Stimulated activated CD4-positive, alpha-beta T cell treated with anti-CD3 and anti-CD28 coated beads, TNF-alpha, amount 100 ng/mL, for 1 hour (primary cell): Measurements from ENCODE around the gene PPP1R13B.

ENCODE experiments used
- DNase-seq, 3 donors: peaks; one replicate each; pipeline ENCODE4 v3.0.0-alpha.2; 2020; ENCODE audit warnings: low read depth in 3 of 3, low spot score in 1 of 3

PPP1R13B gene

DNA sequence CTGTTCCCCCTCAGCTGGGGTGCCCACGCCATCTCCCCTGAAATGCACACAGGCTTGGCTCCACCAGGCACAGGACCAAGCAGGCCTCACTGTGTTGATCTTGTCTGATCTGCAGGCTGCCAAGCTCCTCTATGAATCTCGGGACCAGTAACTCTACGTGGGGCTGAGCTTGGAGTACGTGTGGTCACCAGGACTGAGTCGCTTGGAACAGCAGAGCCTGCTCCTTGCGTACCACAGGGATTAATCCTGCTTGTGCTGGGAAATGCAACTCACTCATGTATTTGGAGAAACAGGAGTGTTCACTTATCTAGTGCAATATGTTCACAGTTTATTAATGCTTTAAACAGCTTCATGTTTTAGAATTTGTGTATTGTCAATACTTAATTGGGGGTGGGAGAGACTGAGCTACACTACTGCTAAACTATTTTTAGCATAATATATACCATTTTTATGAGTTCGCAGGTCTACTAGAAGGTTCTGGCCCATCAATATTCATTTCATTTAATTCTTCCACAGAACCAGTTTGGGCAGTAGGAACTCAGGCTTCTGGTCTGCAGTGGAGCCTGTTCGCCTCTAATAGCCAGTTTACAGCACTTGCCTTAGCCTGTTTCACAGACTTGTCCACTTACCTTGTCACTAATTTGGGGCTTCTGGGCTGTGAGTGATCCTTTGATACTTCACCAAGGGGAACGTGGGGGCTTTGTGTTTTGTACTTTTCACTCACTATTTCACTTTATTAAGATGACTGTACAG is 114.3 kb downstream of the PPP1R13B start:
- DNase-seq: no peak

DNA sequence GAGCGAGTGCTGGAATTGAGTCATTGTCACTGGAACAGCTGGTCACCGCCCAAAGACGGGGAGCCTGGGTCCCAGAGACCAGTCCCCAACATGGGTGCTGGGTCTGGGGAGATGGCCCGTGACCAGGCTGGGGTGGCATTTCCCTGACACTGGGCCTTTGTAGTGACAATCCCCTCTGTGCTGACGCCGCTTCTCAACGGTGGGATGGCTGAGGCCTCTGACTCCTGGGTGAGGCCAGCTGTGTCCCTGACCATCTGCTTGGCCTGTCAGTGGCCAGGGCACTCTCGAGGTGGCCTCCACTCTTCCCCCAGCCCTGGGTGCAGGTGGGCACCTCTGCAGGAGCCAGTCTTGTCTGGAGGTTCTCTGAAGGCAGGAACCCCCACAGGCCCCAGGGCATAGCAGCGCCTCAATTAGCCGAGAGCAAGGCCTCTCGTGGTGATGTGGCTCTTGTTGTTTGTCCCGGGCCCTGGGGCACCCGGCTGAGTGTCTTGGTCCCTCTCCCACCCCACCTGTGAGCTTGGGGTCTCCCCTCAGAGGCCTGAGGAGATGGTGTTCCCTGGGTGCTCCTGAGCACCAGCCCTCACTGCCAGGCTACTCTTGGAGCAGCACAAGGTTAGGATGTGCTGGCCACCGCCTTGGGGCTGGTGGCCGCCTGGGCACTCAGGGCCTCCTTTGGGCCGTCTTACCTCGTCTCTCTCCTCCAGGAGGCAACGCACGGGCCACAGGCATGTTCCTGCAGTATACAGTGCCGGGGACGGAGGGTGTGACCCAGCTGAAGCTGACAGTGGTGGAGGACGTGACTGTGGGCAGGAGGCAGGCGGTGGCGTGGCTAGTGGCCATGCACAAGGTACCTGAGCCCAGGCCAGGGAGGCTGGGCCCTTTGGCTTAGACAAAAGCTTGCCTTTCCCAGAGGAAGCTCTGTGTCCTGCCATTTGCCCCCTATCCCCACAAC is 115.2 kb downstream of the PPP1R13B start:
- DNase-seq: no peak

DNA sequence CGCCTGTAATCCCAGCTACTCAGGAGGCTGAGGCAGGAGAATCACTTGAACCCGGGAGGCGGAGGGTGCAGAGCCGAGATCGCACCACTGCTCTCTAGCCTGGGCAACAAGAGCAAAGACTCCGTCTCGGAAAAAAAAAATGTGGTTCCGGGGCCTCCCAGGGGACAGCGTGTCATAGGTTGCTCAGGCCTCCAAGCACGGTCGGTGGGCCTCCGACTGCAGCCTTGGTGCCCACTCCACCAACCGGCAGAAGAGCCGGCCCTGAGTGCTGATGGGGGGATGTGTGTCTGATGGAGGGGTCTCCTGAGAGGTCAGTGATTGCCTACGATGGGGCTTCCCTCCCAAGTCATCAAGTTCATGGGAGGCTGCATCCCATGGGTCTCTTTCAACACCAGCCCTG is 115.9 kb downstream of the PPP1R13B start:
- no peak for DNase-seq

DNA sequence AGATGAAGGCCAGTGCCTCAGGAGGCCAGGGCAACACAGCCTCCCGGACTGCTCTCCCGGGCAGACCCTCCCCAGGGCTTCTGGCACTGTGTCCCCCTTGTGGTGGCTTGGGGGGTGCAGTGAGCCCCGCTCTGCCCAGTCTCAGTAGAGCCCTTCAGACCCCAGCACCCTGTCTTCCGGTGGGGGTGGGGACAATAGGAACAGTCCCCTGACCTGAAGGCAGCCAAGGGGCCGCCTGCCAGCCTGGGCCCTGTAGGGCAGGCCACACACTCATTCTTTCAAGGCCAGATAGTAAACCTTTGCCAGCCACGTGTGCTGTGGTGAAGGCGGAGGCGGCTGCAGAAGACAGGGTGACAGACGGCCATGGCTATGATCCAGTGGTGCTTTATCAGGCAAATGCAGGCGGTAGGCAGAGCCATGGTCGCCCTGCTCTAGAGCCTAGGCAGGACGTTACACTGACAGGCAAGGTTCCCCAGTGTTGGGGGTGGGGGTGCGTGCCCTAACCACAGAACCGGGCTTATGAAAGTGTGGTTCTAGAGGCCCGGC is 116.8 kb downstream of the PPP1R13B start:
- DNase-seq: no peak

DNA sequence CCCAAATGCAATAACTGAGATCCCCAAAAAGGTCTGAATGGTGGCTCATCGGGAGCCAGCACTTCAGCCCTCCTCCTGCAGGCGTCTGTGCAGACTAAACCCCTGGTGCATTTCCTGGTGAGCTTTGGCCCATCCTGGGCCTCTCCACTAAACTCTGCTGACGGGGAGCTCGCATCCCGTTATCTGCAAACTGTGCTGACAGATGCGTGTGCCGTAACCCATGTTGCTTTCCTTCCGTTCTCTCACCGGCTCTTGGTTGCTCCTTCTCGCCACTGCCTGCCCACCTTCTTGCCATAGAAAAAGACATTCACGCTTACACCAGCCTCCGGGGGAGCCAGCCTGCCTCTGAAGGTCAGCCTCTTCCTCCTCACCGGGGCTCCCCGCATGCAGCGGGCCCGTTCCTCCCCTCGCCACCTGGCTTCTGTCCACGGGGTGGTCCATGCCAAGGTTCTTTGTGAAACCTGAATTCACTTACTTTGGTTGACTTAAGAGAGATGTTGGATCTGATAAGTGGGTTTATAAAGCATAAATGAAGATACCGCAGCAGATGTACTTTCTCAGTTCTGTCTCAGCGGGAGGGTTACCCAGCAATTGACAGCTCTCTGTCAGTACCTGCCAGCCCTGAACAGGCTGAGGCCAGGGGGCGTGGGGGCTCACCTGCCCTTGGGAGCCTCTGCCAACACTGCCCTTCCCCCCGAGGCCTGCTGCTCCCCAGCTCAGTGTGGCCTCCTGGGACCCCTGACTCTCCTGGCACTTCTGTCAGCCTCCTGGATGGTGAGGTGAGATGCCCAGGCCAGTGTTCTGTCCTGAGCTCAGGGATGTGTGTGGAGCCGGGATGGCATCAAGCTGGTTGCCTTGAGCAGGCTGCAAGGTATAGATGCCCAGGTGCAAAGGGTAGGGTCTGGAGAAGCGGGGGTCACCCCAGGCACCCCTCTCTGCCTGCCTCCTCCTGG is 117.6 kb downstream of the PPP1R13B start:
- no peak for DNase-seq

DNA sequence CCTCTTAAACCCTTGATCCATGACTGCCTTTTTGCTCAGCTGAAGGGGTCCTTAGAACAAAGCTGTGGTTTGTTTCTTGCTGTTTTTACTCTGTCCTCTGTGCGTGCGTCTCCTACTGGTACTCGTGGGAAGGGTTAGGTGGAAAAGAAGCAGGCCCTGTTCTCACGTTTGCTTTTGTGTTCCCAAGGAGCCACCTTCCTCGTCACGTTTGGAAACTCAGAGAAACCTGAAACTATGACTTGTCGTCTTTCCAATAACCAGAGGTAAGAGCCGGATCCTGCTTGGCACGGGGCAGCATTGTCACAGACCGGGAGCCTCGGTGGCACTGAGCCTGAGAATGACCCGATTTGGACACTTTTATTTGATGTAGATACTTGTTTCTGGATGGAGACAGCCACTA is 118.7 kb downstream of the PPP1R13B start:
- DNase-seq: no peak

DNA sequence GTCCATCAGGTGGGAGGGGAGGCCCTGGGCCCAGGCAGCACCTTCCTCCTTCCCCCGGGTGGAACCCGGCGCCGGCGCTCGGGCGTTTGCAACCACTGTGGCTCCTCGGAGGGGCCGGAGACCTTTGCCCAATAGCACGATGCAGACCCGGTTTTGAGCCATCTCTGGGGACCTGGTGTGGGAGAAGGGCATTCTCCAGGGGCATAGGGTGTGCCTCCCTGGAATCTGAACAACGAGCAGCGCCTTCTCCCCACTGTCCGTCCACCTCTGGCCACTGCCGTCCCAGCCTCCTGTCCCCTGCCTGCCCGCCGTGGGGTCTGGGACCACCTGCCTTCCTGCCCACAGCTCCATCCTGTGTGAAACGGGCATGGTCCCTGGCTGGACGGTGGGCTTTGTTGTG is 119.2 kb downstream of the PPP1R13B start:
- no peak for DNase-seq

DNA sequence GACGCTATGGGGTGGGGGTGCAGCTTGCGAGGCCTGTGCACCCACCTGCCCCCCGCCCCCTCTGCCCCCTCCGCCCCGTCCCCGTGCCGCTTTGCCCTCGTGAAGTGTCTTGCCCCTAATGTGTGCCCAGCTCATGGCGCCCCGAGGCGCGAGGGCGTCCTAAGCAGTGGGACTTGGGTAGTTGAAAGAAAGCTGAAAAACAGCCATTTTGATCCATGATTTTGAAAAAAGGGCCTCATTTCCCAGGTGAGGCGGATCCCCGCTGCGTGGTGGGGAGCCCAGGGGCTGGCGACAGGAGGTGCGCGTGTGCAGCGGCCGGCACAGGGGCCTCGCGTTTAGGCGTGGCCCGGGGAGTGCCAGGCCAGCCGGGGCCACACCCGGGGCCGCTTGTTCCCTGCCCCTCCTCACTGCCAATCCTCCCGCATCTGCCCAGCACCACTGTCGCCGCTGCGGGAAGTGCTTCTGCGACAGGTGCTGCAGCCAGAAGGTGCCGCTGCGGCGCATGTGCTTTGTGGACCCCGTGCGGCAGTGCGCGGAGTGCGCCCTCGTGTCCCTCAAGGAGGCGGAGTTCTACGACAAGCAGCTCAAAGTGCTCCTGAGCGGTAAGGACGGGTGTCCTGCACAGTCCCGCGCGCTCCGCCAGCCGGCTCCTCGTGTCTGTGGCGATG is 119.9 kb downstream of the PPP1R13B start:
- DNase-seq: no peak

DNA sequence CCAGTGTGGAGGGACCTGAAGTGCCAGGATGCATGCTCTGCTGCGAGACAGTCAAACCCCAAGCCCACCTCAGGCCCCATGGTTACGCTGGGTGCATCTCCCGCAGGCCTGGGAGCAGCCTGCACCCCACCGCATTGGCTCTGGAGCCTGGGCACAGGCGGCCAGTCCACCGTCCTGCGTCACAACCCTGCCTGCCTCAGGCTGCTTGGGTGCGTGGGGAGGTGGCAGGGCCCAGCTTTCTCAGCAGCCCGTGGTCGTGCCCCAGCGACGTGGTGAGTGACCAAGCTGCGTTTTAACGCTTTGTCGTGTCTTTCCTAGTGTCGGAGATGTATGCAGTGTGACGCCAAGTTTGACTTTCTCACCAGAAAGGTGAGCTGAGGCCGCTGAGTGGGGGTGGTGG is 120.9 kb downstream of the PPP1R13B start:
- no peak for DNase-seq

DNA sequence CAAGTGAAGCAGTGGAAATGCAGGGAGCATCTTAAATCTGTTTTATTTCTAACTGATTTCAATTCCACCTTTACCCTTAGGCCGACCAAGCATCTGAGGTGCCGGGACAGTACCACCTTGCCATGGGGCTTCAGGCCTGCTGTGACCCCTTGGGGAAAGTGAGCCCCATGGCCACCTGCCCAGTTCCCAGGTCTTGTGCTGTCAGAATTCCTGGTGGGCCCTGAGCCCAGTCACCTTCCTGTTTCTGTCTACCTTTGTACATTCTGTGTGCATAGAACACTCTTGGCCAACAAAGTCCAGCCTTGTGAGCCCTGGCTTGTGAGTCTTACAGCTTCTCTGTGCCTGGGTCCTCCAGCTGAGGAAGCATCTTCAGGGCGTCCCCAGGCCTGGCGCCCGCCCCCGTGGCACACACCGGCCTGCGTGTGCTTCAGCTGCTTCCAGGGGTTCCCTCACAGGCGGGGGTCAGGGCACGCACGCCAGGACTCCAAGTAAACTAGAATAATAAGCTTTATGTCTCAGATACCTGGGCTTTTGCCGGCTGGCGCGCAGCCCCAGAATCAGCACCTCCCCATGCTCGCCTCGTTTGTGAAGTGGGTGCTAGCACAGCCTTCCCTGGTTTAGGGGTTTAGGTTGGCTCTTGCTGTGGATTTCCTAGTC is 121.5 kb downstream of the PPP1R13B start:
- no peak for DNase-seq

DNA sequence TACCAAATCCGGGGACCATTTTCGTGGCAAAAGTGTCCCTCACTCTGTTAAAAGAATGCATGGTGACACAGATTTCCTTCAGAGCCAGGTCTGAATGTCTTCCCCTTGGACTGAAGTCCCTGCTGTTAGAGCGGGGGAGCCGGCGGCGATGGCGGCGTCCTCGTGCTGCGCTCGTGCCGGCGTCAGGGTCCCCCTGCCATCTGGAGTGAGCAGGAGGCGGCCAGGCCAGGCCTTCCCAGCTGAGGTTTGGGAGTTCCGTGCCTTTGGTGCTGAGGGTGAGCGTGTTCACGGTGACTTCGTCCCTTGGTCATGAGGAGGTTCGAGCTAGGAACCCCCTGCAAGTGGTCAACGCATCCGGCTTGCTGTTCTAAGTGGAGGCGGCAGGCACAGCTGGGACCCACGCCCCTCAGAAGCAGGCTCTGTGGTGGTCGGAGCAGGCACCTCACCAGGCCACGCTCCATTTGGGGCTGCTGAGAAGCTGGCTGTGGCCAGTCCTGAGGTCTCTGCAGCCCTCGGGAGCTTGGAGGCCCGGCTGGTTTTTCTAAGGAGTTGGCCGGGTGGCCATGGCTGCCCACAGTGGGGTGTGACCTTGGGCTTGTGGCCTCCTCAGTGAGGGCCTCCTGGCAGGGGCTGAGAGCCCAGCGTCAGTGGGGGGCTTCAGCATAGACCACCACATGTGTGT is 122.2 kb downstream of the PPP1R13B start:
- no peak for DNase-seq

DNA sequence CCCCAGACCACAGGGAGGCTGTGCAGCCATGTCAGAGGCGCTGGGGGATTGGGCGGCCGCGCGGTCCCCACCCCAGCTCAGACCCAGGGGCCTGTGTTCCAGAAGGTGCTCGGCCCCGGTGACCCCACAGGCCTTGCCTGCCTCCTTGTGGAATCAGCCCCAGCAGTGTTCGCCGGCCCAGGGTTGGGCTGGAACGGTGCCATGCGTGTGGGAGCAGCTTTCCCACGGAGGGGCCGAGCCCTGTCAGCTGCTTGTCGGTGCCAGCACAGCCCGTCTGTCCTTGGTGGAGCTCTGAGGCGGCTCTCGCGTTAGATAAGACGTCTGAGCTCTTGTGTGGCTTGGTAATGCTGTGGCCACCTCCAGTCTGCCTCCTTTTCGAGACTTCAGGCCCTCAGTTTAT is 123.3 kb downstream of the PPP1R13B start:
- no peak for DNase-seq

DNA sequence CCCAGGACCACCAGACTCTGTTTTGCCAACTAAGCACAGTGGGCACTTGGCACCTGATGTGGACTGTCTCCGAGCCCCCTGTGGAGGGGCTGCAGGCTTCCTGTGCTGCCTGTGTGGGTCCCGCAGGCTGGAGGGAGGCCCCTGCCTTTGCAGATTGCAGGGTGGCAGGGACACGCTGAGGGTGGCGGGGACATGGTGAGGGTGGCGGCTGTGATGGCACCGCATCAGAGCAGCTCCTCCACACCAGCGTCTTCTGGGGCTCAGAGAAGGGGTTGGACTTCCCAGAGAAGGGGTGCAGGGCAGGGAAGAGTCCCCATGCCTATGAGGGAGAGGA is 123.7 kb downstream of the PPP1R13B start:
- no peak for DNase-seq

DNA sequence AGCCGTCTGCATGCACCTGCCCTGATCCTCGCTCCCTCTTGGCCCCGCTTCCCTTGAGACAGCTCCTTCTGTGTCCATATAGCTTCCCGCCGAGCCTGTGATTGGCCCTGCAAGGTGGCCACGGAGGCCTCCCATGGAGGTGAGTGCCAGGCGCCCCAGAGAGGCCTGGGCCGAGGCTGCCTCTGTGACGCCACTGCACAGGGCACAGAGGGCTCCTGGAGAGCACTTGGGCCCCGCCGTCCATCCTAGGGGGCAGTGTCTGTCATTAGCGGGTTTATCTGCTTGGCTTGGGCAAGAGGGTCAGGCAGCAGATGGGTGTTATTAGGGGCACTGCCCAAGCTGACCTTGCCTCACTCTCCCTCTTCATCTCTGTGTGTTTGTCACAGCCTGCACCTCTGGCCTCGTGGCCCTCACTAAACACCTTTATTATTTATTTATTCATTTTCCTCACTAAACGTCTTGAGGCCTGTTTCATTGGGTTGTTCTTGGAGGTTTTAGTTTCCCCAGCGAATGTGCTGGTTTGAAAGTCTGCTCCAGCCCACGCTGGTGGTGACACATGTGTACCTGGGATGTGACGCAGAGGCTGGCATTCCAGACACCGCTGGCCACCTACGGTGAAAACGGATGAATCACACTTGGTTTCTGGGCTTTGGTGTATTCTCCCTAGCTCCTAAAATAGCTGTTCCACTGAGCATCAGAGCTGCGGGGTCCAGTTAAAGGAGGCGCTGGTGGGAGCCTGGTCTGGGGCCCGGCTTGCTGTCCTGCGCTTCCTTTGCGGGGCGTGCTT is 125.8 kb downstream of the PPP1R13B start:
- DNase-seq: no peak

DNA sequence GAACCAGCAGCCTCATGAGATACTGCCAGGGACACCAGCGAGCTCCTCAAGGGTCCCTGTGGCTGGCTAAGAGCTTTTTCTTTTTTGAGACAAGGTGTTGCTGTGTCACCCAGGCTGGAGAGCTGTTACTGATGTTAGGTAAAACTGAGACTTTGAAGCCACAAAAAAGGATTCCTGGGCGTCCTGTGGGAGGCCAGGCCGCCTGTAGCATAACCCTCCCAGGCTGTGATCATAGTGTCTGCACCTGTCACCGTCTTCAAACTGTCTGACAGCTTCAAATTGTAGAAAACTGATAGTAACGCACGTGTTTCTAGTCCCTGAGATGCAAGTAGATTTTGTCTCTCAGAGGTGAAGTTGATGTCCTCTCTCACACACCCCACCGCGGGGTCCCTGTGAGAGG is 127.6 kb downstream of the PPP1R13B start:
- DNase-seq: no peak

DNA sequence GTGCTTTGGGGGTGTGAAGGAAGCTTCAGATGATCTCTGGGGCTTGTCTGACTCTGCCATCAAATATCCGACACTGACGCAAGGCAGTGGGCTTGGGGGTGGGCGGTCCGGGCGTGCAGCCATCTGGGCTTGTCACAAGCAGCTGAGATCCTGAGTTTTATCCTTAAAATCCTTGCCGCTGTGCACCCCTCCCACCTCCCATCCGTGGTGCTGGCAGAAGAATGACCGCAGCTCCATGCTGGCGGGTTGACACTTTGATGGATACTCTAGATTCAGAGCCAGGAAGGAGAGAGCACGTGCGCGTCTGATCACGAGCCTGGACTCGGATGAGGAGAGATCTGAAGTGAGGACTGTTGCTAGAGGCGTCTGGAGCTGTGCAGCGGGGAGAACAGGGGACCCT is 128.8 kb downstream of the PPP1R13B start:
- no peak for DNase-seq

DNA sequence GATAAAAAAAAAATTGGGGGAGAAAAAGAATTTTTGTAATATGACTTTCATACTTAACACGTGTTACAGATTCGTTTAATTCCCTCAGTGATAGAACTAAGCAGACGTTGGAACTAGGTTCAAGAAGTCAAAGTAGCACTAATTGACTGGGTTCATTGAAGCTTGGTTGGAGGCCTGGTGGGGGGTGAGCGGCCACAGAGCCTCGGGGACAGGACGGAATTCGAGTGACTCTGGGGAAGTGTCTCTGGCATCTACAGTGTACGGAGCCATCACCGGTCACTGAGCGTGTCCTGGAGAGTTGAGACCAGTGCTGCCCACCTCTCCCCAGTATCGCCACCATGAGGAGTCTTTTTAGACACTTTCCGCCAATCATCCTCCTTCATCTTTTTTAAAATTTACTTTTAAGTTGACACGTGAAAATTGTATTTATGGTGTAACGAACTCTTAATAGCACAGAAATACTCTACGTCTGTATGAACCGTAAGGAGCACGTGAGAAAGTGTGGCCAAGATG is 130.4 kb downstream of the PPP1R13B start:
- DNase-seq: no peak

DNA sequence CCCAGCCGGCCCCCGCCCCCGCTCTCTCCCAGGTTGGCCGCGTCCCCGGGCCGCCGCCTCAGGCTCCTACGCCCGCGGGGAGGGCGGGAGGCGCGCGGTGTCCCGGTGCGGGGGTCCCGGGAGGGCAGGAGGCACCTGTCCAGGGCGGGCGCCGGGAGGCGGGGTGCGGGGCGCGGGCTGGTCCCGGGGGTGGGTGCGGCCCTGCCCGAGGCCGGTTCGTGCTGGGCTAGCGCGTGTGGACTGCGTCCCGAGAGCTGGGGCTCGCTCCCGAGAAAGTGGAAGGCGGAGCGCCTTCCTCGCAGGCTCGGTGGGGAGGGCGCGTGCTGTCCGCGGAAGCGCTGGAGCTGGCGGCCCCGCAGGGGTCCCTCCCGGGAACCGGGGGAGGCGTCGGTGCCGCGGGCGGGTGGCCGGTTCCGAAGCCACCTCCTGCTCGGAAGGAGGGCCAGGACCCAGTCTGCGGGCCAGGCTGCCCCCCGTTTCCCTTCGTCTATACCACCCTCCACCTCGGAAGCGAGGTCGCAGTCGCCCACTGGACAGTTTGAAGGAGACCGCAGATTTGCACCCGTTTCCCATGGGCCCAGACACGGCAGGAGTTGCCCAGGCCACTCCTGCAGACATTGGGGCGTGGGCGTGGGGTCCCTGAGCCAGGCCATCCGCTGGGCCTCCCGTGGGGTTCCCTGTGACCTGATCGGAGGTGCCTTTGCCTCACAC is 131.1 kb downstream of the PPP1R13B start:
- DNase-seq: peak in 1 of 3 donors; percentile 14
